ENCODE measurements around the gene TRAF2.
"Not testable (repeated sequence)": the region's sequence is repeated elsewhere in the genome, so short reads cannot be mapped to it uniquely, and the experiment has no call there.

GRCh38 chr9:136843801-136844740 lies 42.2 kb upstream of the TRAF2 start:
- not testable (repeated sequence) for TF ChIP-seq CTCF (IDR thresholded peaks at IDR 0.05; ENCODE audit: insufficient read depth, low read length); POLR2AphosphoS5 (IDR thresholded peaks at IDR 0.05; ENCODE audit: low read depth); REST (IDR thresholded peaks at IDR 0.05; ENCODE audit: insufficient replicate concordance, low read depth); SPI1 (IDR thresholded peaks at IDR 0.05; ENCODE audit: borderline replicate concordance, low read depth)
